Activated naive CD8-positive, alpha-beta T cell treated with anti-CD3 and anti-CD28 coated beads, Interleukin-2, amount 10 ng/mL, durations not matched to agents 7 days and 5 days (primary cell): ENCODE data around the gene LRRC70. TPM values are rescaled to one million over a fixed set of nuclear protein-coding genes. Genes with fewer than 3 reads are reported as not detected.

Source experiments
- ATAC-seq: fragments of 150-1000 bp; cut with Tn5 transposase; one replicate; pipeline ENCODE4 v1.10.0; 2021; ENCODE audit warnings: low read depth, moderate library complexity
- POLR2A ChIA-PET: fragments of 350-600 bp; sonication (Branson Sonifier 250); formaldehyde crosslinking; loops from one replicate; lab custom pipeline; 2021; ENCODE audit warnings: antibody characterized with exemption; lab: Charles Lee
- DNase-seq: peaks from one replicate; pipeline ENCODE4 v3.0.0; 2021
- H3K27ac Mint-ChIP-seq: one replicate; pipeline ENCODE4 v1.8.0; 2022; ENCODE audit warnings: mild to moderate bottlenecking, mixed read lengths
- H3K27me3 Mint-ChIP-seq: one replicate; pipeline ENCODE4 v1.8.0; 2022; ENCODE audit warnings: mild to moderate bottlenecking, moderate library complexity, mixed read lengths
- H3K36me3 Mint-ChIP-seq: one replicate; pipeline ENCODE4 v1.8.0; 2021; ENCODE audit warnings: mild to moderate bottlenecking, mixed read lengths
- H3K4me1 Mint-ChIP-seq: one replicate; pipeline ENCODE4 v1.8.0; 2021; ENCODE audit warnings: mixed read lengths
- H3K4me3 Mint-ChIP-seq: one replicate; pipeline ENCODE4 v1.8.0; 2022; ENCODE audit warnings: mild to moderate bottlenecking, moderate library complexity, mixed read lengths
- H3K9me3 Mint-ChIP-seq: one replicate; pipeline ENCODE4 v1.8.0; 2021; ENCODE audit warnings: mixed read lengths
- total RNA-seq, 2 experiments: library from RNA; stranded (reverse); gene quantifications; one replicate each; pipeline ENCODE4 v1.2.3, GENCODE V29; 2021

The LRRC70 gene
- total RNA-seq, 2 experiments from 2014 or later: 0.71 to 0.86 TPM

DNA sequence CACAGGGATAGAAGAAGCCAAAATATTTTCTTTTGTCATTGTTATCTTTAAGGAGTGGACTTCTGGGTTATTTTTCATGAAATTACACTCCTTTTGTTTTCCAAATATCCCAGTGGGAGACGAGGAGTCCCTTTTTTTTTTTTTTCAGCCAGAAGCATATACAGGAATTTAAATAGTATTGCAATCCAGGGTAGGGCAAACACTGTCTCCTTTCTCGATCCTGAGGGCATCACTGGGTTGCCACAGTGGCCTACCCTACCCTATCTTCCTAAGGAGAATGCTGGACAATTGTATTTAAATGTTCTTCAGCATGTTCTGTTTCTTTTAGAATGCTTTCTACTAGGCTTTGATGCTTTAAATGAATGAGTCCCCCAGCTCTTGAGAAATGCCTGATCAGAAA lies 47.9 kb downstream of the LRRC70 start:
- Mint-ChIP-seq H3K36me3 (peaks cover 2% of the 10 kb centered on the region), H3K9me3 (no peaks in the 10 kb centered on the region), H3K27ac (no peak overlapping the region), H3K4me3 (no peak overlapping the region), H3K4me1 (no peaks in the 10 kb centered on the region), H3K27me3 (no peaks in the 10 kb centered on the region)
- ATAC-seq (no peak), DNase-seq (no peak)
- POLR2A ChIA-PET: no interaction called here

DNA sequence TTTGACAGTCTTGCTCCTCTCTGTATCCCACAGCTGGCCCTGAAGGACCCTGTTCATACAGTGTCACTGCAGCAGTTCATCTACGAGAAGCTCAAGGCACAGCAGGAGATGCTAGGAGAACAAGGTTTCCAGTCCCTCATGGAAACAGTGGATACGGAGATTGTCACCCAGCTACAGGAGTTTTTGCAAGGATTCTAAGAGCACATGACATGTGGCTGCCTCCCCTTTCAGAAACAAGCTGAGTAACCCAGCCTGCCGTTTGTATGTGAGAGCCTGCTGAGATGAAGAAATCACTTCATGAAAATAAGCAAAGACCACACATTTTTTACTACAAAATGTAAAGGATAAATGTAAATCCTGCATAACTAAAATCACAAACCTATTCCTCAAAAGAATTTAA lies 48.5 kb downstream of the LRRC70 start:
- Mint-ChIP-seq H3K27ac (no peak overlapping the region), H3K9me3 (no peaks in the 10 kb centered on the region), H3K4me1 (no peaks in the 10 kb centered on the region), H3K36me3 (peaks cover 2% of the 10 kb centered on the region), H3K4me3 (no peak overlapping the region), H3K27me3 (no peaks in the 10 kb centered on the region)
- DNase-seq (no peak), ATAC-seq (no peak)
- POLR2A ChIA-PET: no interaction called here

DNA sequence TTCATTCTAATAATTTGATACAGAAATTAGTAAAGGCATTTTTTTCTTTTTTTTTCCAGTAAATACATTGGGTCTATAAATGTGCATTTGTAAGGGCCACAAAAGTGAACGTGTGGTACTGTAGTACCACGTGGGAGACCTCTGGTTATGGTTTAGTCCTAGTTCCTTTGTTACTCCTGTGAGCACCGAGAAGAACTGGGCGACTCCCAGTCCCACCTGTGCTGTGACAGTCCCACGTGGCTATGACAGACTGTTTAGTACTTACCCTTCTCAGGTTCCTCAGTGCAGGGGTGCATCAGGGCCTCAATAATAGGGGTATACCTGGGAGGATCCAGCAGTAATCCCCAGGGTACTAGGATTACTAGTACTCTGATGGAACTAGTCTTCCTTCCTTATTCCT lies 49.3 kb downstream of the LRRC70 start:
- H3K27ac Mint-ChIP-seq: no peak overlapping the region
- POLR2A ChIA-PET: no interaction called here
- DNase-seq (no peak), ATAC-seq (no peak)
- no peaks in the 10 kb centered on the region for H3K27me3 Mint-ChIP-seq
- H3K9me3 Mint-ChIP-seq: no peaks in the 10 kb centered on the region
- H3K36me3 Mint-ChIP-seq: peaks cover 2% of the 10 kb centered on the region
- H3K4me3 Mint-ChIP-seq: no peak overlapping the region
- H3K4me1 Mint-ChIP-seq: no peaks in the 10 kb centered on the region

Other genes with a start within 250 kb of the LRRC70 start
- gene DIMT1, start 174.9 kb upstream of the LRRC70 start, total RNA-seq: 10 to 100 TPM; 26.9 to 29.0 TPM
- gene IPO11, start 166.1 kb upstream of the LRRC70 start, total RNA-seq: 10 to 100 TPM; 26.5 to 26.6 TPM